SK-N-DZ (cell line): ENCODE results near the gene ATG7. TPM values are rescaled to one million over a fixed set of nuclear protein-coding genes. Genes with fewer than 3 reads are reported as not detected.

Source experiments
- DNase-seq: peaks from one replicate; pipeline ENCODE4 v3.0.0-alpha.2; 2015; ENCODE audit warnings: low spot score
- polyA plus RNA-seq, 2 experiments: library from polyadenylated mRNA; depleted of rRNA; stranded (reverse); fragments of >200 nt; gene quantifications; 2 replicates each; pipeline ENCODE4 v1.2.3, GENCODE V29; 2014

Gene ATG7, protein sequence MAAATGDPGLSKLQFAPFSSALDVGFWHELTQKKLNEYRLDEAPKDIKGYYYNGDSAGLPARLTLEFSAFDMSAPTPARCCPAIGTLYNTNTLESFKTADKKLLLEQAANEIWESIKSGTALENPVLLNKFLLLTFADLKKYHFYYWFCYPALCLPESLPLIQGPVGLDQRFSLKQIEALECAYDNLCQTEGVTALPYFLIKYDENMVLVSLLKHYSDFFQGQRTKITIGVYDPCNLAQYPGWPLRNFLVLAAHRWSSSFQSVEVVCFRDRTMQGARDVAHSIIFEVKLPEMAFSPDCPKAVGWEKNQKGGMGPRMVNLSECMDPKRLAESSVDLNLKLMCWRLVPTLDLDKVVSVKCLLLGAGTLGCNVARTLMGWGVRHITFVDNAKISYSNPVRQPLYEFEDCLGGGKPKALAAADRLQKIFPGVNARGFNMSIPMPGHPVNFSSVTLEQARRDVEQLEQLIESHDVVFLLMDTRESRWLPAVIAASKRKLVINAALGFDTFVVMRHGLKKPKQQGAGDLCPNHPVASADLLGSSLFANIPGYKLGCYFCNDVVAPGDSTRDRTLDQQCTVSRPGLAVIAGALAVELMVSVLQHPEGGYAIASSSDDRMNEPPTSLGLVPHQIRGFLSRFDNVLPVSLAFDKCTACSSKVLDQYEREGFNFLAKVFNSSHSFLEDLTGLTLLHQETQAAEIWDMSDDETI
- 31.4 and 37.8 TPM in 2 replicates for polyA plus RNA-seq (2014; cell fraction: cytosol; rRNA removed)
- polyA plus RNA-seq (2014; cell fraction: nucleus; rRNA removed), result 30.9 and 35.2 TPM in 2 replicates

GRCh38 chr3:11271986-11272904 is at the start of gene ATG7:
Gene ATG7 (plus strand): TSS chr3:11272397. CDS start chr3:11298696, 26,299 bp downstream.
- peak; percentile 97 for DNase-seq

GRCh38 chr3:11224010-11224409 is 48.2 kb upstream of the ATG7 start:
- DNase-seq, result no peak

DNA sequence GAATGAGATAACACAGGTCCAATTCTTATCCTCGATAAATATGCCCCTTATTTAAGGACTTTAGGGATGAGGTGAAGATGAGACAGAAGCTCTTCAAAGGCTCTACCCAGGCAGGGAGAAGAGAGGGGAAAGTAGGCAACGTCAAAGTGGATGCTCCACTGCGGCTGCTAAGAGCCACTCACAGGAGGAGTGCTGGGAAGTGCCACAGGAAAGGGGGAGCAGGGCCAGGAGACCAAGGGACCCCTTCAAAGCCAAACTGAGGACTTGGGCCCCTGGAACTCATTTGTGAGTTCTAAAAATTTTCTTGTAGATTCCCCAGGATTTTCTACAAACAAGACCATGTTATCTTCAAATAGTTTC is 47.3 kb upstream of the ATG7 start:
- no peak for DNase-seq

- no peak for DNase-seq
Measured at GRCh38 chr3:11226042-11226370, 46.2 kb upstream of the ATG7 start.

GRCh38 chr3:11228041-11228440 is 44.2 kb upstream of the ATG7 start:
- no peak for DNase-seq

GRCh38 chr3:11230125-11230524 is 42.1 kb upstream of the ATG7 start:
- no peak for DNase-seq

DNA sequence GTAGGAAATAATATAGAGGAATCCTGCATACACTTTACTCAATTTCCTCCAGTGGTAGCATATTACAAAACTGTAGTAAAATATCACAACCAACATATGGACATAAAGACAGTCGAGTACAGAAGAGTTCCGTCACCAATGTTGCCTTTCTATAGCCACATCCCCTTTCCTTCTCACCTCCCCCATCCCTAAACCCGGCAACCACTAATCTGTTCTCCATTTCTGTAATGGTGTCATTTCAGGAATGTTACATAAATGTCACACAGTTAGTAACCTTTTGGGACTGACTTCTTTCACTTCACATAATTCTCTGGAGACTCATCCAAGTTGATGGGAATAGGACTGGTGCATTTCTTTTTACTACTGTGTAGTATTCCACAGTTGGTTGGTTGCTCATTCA is 41.4 kb upstream of the ATG7 start:
- no peak for DNase-seq

DNA sequence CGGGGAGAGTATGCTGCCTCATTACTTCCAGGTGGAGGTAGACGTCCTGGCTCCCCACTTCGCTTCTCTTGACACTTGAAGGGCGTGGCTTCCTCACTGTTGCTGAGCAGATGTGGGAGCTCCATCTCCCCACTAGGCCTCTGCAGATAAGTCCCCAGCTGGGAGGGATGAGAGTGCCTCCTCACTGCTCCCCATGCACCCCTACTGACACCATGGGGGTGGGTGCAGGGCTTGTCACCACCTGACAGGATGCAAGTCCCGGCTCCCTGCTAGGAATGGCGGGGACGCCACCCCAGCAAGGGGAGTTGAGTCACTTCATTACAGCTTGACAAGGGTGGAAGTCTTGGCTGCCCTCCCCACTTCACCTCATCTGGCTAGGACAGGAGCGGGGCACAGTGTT is 36.8 kb upstream of the ATG7 start:
- DNase-seq, result no peak

GRCh38 chr3:11236588-11237461 is 35.4 kb upstream of the ATG7 start:
- peak; percentile 56 for DNase-seq

- DNase-seq, result no peak
Measured at GRCh38 chr3:11238060-11238459, 34.1 kb upstream of the ATG7 start.

DNA sequence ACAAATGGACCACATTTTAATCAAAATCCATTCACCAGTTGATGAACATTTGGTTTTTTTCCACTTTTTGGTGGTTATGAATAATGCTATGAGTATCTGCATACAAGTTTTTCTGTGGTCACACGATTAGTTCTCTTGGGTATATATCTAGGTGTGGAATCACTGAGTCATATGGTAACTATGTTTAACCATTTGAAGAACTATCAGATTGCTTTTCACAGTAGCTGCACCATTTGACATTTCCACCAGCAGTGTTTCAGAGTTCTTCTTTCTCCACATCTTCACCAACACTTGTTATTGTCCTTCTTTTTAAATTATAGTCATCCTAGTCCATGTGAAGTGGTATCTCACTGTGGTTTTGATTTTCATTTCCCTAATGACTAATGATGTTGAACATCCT is 33.3 kb upstream of the ATG7 start:
- no peak for DNase-seq

DNA sequence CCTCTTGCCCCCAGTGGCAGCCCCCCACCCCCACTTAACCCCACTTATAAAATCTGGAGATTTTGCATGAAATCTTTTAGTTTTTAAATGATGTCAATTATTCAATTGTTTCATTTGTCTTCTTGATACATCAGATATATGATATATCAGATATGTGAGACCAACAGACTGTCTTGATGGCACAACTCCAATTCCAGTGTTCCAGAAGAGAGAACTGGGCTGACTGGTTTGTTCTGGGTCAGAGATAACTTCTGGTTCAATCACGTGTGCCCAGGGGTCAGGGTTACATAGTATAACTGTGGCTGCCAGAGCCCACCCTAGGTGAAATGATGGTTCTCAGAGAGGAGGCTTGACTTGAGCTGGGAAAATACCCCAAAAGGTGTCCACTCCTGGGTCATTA is 32.4 kb upstream of the ATG7 start:
- no peak for DNase-seq

DNA sequence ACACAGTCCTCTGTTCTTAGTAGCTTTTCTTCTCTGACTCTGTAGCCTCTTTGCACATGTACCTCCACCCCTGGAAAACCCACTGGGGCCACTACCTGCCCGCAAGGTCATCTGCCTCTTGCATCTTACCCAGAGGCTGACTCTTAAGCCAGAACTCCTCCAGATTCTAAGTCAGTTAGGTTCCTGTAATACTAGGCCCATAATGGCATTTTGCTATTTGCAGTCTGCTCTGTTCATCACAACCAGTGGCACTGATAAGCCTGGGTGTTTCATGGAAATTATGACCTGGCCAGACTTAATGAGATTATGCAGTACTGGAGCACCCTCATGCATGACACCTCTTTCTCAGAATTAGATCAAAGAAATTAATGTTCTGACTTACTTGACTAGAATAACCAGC is 31.7 kb upstream of the ATG7 start:
- no peak for DNase-seq

- DNase-seq, result no peak
Measured at GRCh38 chr3:11244121-11244677, 28.0 kb upstream of the ATG7 start.

- DNase-seq, result no peak
Measured at GRCh38 chr3:11245276-11245675, 26.9 kb upstream of the ATG7 start.

DNA sequence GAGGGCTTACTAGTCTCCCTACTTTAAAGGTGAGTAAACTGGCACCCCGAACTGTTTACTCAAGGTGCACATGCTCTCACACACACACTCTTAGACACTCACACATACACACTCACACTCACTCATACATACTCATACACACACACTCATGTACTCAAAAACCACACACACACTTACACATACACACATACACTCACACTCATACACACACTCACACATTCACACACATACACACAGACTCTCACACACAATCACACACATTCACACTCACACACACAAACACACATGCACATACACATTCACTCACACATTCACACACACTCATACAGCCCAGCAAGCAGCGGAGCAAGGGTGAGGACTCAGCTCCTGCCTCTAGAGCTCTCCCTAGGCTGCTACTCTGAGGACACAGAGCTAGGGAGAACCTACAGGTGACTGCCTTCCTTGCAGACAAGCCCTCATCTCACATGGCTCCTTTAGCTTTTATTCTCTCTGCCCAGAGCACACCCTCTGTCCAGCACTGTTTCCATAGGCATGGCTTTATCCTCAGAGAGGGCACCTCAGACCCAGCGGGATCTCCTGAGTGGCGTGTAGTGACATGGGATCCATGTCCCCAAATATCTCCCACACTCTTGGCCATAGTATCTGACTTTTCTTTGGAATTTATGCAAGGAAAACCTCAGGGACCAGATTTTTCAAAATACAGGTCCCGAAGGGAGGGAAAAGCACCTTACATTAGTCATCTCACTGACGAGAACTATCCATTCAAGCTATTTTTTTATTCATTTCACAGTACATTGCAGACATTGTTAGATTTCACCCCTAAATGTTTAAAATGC is 26.2 kb upstream of the ATG7 start:
- DNase-seq, result no peak

- DNase-seq, result no peak
Measured at GRCh38 chr3:11246663-11246970, 25.6 kb upstream of the ATG7 start.

DNA sequence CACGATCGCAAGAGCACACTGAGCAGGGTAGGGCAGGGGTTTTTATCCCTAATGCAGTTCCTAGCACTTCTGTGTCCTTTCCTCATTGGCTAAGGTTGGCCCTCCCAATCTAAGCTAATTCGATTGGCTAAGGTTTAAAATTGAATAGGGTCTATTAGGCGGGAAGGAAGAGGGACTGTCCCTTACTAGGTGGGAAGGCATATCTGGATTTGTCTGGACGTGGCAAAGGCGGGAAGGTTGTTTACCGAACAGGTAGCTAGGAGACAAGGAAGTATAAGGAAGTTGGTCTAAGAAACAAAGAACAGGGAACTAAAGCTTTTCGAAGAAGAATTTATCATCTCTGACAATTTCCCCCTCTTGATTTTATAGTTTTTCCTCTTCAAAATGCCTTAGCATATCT is 24.8 kb upstream of the ATG7 start:
- DNase-seq, result no peak

- DNase-seq, result no peak
Measured at GRCh38 chr3:11248596-11248995, 23.6 kb upstream of the ATG7 start.
